SK-N-SH treated with all-trans-retinoic acid at 6 μM for 48 hours (cell line): ENCODE results near the gene IVNS1ABP.
"Not testable (repeated sequence)": the region's sequence is repeated elsewhere in the genome, so short reads cannot be mapped to it uniquely, and the experiment has no call there.

Source experiments
- ATAC-seq: fragments of 200-7000 bp; cut with Tn5 transposase; 3 replicates; pipeline ENCODE4 v1.9.1; 2020; ENCODE audit warnings: mild to moderate bottlenecking, moderate library complexity
- ARNTL ChIP-seq: fragments of 450-650 bp; formaldehyde crosslinking; IDR thresholded peaks from 2 replicates; pipeline ENCODE4 v1.5.0; 2020; ENCODE audit warnings: low read depth, mild to moderate bottlenecking, moderate library complexity, borderline replicate concordance
- BACH2 ChIP-seq: fragments of 250-450 bp; sonication (Bioruptor Pico); IDR thresholded peaks from 2 replicates; pipeline ENCODE4 v1.9.0; 2021; ENCODE audit warnings: mild to moderate bottlenecking, borderline replicate concordance
- CSDC2 ChIP-seq: fragments of 250-450 bp; sonication (Bioruptor Pico); IDR thresholded peaks from 2 replicates; pipeline ENCODE4 v1.5.0; 2020; ENCODE audit warnings: mild to moderate bottlenecking, moderate library complexity
- ESRRG ChIP-seq: fragments of 250-450 bp; sonication (Bioruptor Pico); IDR thresholded peaks from 2 replicates; pipeline ENCODE4 v1.6.1; 2021; ENCODE audit warnings: mild to moderate bottlenecking
- GLIS3 ChIP-seq: fragments of 250-450 bp; sonication (Bioruptor Pico); IDR thresholded peaks from 2 replicates; pipeline ENCODE4 v1.5.0; 2020; ENCODE audit warnings: mild to moderate bottlenecking, moderate library complexity
- ISL1 ChIP-seq: fragments of 250-450 bp; sonication (Bioruptor Pico); IDR thresholded peaks from 2 replicates; pipeline ENCODE4 v2.1.2; 2022; ENCODE audit warnings: mild to moderate bottlenecking, moderate library complexity
- OSR1 ChIP-seq: fragments of 250-450 bp; sonication (Bioruptor Pico); IDR thresholded peaks from 2 replicates; pipeline ENCODE4 v1.8.0; 2022; ENCODE audit warnings: moderate library complexity, mild to moderate bottlenecking, inconsistent platforms
- RARB ChIP-seq: fragments of 250-450 bp; sonication (Bioruptor Pico); IDR thresholded peaks from 2 replicates; pipeline ENCODE4 v1.8.0; 2021; ENCODE audit warnings: mild to moderate bottlenecking, moderate library complexity
- SNAI2 ChIP-seq: fragments of 250-450 bp; sonication (Bioruptor Pico); IDR thresholded peaks from 2 replicates; pipeline ENCODE4 v1.5.0; 2020; ENCODE audit warnings: mild to moderate bottlenecking, moderate library complexity
- TCF4 ChIP-seq: fragments of 250-450 bp; sonication (Bioruptor Pico); IDR thresholded peaks from 2 replicates; pipeline ENCODE4 v1.8.0; 2021; ENCODE audit warnings: mild to moderate bottlenecking, moderate library complexity, borderline replicate concordance
- TOX ChIP-seq: fragments of 250-450 bp; sonication (Bioruptor Pico); IDR thresholded peaks from 2 replicates; pipeline ENCODE4 v1.8.0; 2021; ENCODE audit warnings: mild to moderate bottlenecking, moderate library complexity, borderline replicate concordance
- ZC3H10 ChIP-seq: fragments of 250-450 bp; sonication (Bioruptor Pico); IDR thresholded peaks from 2 replicates; pipeline ENCODE4 v1.5.1; 2021; ENCODE audit warnings: mild to moderate bottlenecking, moderate library complexity
- ZFP3 ChIP-seq: fragments of 250-450 bp; sonication (Bioruptor Pico); IDR thresholded peaks from 2 replicates; pipeline ENCODE4 v1.5.0; 2020; ENCODE audit warnings: mild to moderate bottlenecking, moderate library complexity
- ZFP30 ChIP-seq: fragments of 450-650 bp; formaldehyde crosslinking; IDR thresholded peaks from 2 replicates; pipeline ENCODE4 v1.5.0; 2022; ENCODE audit warnings: mild to moderate bottlenecking, moderate library complexity
- ZNF565 ChIP-seq: fragments of 450-650 bp; formaldehyde crosslinking; conservative IDR thresholded peaks from 2 replicates; pipeline ENCODE4 v1.5.0; 2020; ENCODE audit warnings: low read depth, mild to moderate bottlenecking, moderate library complexity
- ZNF70 ChIP-seq: fragments of 450-650 bp; formaldehyde crosslinking; IDR thresholded peaks from 2 replicates; pipeline ENCODE4 v1.5.0; 2020; ENCODE audit warnings: mild to moderate bottlenecking, moderate library complexity
- ZNF8 ChIP-seq: fragments of 450-650 bp; formaldehyde crosslinking; IDR thresholded peaks from 2 replicates; pipeline ENCODE4 v1.5.0; 2020; ENCODE audit warnings: mild to moderate bottlenecking, moderate library complexity
- TF ChIP-seq, protein P1 (sequence below): fragments of 250-450 bp; sonication (Bioruptor Pico); IDR thresholded peaks from 2 replicates; pipeline ENCODE4 v1.8.0; 2021; ENCODE audit warnings: low read depth, mild to moderate bottlenecking, moderate library complexity, borderline replicate concordance
- TF ChIP-seq, protein P2 (sequence below): fragments of 250-450 bp; sonication (Bioruptor Pico); IDR thresholded peaks from 2 replicates; pipeline ENCODE4 v1.5.0; 2020; ENCODE audit warnings: mild to moderate bottlenecking, moderate library complexity
- TF ChIP-seq, protein P3 (sequence below): fragments of 250-450 bp; sonication (Bioruptor Pico); IDR thresholded peaks from 2 replicates; pipeline ENCODE4 v1.5.1; 2021; ENCODE audit warnings: mild to moderate bottlenecking, moderate library complexity
- TF ChIP-seq, protein P4 (sequence below): fragments of 250-450 bp; sonication (Bioruptor Pico); IDR thresholded peaks from 2 replicates; pipeline ENCODE4 v1.5.1; 2020; ENCODE audit warnings: low read depth, mild to moderate bottlenecking, moderate library complexity
- TF ChIP-seq, protein P5 (sequence below): fragments of 250-450 bp; sonication (Bioruptor Pico); IDR thresholded peaks from 2 replicates; pipeline ENCODE4 v1.8.0; 2020; ENCODE audit warnings: mild to moderate bottlenecking, moderate library complexity, borderline replicate concordance

IVNS1ABP gene

DNA sequence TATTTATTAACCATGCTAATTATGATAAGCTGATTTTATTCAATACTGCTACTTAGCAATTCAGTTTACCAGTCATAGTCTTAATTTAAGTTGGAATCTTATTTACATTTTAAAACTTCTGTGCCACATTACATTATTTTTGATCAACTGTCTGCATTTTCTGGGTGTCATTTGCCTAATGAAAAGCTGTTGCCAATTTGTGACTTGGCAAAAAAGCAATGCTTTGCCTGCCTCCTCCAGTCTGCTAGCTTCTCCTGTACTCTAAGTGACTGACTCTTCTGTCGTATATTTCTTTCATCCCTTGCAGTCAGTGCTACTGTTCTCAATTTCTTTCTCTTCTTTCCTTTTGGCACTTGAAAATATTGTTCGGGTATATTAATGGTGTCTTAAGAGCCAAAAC lies 5.6 kb upstream of the IVNS1ABP start:
- TF ChIP-seq ARNTL (CRISPR knock-in tag) (no peak), TCF4 (CRISPR knock-in tag) (no peak), SNAI2 (CRISPR knock-in tag) (no peak), TOX (no peak), ZFP30 (no peak), ESRRG (no peak), ZNF565 (CRISPR knock-in tag) (no peak), OSR1 (CRISPR knock-in tag) (no peak), ZNF70 (CRISPR knock-in tag) (no peak), ZC3H10 (CRISPR knock-in tag) (no peak), CSDC2 (CRISPR knock-in tag) (no peak), ISL1 (CRISPR knock-in tag) (no peak), BACH2 (CRISPR knock-in tag) (no peak)
- TF ChIP-seq, protein P1, sequence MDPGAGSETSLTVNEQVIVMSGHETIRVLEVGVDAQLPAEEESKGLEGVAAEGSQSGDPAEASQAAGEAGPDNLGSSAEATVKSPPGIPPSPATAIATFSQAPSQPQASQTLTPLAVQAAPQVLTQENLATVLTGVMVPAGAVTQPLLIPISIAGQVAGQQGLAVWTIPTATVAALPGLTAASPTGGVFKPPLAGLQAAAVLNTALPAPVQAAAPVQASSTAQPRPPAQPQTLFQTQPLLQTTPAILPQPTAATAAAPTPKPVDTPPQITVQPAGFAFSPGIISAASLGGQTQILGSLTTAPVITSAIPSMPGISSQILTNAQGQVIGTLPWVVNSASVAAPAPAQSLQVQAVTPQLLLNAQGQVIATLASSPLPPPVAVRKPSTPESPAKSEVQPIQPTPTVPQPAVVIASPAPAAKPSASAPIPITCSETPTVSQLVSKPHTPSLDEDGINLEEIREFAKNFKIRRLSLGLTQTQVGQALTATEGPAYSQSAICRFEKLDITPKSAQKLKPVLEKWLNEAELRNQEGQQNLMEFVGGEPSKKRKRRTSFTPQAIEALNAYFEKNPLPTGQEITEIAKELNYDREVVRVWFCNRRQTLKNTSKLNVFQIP, result no peak
- TF ChIP-seq, protein P2, sequence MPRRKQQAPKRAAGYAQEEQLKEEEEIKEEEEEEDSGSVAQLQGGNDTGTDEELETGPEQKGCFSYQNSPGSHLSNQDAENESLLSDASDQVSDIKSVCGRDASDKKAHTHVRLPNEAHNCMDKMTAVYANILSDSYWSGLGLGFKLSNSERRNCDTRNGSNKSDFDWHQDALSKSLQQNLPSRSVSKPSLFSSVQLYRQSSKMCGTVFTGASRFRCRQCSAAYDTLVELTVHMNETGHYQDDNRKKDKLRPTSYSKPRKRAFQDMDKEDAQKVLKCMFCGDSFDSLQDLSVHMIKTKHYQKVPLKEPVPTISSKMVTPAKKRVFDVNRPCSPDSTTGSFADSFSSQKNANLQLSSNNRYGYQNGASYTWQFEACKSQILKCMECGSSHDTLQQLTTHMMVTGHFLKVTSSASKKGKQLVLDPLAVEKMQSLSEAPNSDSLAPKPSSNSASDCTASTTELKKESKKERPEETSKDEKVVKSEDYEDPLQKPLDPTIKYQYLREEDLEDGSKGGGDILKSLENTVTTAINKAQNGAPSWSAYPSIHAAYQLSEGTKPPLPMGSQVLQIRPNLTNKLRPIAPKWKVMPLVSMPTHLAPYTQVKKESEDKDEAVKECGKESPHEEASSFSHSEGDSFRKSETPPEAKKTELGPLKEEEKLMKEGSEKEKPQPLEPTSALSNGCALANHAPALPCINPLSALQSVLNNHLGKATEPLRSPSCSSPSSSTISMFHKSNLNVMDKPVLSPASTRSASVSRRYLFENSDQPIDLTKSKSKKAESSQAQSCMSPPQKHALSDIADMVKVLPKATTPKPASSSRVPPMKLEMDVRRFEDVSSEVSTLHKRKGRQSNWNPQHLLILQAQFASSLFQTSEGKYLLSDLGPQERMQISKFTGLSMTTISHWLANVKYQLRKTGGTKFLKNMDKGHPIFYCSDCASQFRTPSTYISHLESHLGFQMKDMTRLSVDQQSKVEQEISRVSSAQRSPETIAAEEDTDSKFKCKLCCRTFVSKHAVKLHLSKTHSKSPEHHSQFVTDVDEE (CRISPR knock-in tag), result no peak
- TF ChIP-seq, protein P3, sequence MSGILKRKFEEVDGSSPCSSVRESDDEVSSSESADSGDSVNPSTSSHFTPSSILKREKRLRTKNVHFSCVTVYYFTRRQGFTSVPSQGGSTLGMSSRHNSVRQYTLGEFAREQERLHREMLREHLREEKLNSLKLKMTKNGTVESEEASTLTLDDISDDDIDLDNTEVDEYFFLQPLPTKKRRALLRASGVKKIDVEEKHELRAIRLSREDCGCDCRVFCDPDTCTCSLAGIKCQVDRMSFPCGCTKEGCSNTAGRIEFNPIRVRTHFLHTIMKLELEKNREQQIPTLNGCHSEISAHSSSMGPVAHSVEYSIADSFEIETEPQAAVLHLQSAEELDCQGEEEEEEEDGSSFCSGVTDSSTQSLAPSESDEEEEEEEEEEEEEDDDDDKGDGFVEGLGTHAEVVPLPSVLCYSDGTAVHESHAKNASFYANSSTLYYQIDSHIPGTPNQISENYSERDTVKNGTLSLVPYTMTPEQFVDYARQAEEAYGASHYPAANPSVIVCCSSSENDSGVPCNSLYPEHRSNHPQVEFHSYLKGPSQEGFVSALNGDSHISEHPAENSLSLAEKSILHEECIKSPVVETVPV (CRISPR knock-in tag), result no peak
- TF ChIP-seq, protein P4, sequence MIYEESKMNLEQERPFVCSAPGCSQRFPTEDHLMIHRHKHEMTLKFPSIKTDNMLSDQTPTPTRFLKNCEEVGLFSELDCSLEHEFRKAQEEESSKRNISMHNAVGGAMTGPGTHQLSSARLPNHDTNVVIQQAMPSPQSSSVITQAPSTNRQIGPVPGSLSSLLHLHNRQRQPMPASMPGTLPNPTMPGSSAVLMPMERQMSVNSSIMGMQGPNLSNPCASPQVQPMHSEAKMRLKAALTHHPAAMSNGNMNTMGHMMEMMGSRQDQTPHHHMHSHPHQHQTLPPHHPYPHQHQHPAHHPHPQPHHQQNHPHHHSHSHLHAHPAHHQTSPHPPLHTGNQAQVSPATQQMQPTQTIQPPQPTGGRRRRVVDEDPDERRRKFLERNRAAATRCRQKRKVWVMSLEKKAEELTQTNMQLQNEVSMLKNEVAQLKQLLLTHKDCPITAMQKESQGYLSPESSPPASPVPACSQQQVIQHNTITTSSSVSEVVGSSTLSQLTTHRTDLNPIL (CRISPR knock-in tag), result no peak

DNA sequence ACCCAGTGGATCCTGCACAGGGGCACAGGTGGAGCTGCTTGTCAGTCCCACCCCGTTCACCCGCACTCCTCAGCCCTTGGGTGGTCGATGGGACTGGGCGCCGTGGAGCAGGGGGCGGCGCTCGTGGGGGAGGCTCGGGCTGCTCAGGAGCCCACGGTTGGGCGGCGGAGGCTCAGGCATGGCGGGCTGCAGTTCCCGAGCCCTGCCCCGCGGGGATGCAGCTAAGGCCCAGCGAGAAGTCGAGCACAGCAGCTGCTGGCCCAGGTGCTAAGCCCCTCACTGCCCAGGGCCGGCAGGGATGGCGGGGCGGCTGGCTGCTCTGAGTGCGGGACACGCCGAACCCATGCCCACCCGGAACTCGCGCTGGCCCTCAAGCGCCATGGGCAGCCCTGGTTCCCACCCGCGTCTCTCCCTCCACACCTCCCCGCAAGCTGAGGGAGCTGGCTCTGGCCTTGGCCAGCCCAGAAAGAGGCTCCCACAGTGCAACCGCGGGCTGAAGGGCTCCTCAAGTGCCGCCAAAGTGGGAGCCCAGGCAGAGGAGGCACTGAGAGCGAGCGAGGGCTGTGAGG lies 4.7 kb upstream of the IVNS1ABP start:
- not testable (repeated sequence) for ATAC-seq

More for the DNA sequence above, 5.6 kb upstream of the IVNS1ABP start:
- ATAC-seq, result no peak

DNA sequence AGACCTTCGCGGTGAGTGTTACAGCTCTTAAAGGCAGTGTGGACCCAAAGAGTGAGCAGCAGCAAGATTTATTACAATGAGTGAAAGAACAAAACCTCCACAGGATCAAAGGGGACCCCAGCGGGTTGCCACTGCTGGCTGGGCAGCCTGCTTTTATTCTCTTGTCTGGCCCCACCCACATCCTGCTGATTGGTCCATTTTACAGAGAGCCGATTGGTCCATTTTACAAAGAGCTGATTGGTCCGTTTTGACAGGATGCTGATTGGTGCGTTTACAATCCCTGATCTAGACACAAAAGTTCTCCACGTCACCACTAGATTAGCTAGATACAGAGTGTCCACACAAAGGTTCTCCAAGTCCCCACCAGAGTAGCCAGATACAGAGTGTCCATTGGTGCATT lies 4.1 kb upstream of the IVNS1ABP start:
- not testable (repeated sequence) for ATAC-seq

DNA sequence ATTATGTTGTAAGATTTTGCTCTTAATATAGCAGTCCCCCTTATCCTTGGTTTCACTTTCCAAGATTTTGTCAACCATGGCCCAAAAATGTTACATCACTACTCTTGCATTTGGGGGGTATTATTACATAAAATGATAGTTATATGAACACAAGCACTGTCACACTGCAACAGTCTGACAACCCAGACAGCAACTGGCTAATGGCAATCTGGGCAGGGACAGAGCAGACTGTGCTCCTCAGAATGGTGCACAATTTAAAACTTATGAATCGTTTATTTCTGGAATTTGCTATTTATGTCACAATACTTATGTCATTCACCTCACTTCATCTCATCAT lies 2.1 kb upstream of the IVNS1ABP start:
- TF ChIP-seq ZNF70 (CRISPR knock-in tag) (no peak), TOX (no peak), TCF4 (CRISPR knock-in tag) (no peak), ZNF8 (CRISPR knock-in tag) (no peak), ZFP30 (no peak), ZFP3 (no peak), ISL1 (CRISPR knock-in tag) (no peak), GLIS3 (CRISPR knock-in tag) (no peak), SNAI2 (CRISPR knock-in tag) (no peak), RARB (CRISPR knock-in tag) (no peak)
- TF ChIP-seq, protein P3 (CRISPR knock-in tag), result no peak
- TF ChIP-seq, protein P5, sequence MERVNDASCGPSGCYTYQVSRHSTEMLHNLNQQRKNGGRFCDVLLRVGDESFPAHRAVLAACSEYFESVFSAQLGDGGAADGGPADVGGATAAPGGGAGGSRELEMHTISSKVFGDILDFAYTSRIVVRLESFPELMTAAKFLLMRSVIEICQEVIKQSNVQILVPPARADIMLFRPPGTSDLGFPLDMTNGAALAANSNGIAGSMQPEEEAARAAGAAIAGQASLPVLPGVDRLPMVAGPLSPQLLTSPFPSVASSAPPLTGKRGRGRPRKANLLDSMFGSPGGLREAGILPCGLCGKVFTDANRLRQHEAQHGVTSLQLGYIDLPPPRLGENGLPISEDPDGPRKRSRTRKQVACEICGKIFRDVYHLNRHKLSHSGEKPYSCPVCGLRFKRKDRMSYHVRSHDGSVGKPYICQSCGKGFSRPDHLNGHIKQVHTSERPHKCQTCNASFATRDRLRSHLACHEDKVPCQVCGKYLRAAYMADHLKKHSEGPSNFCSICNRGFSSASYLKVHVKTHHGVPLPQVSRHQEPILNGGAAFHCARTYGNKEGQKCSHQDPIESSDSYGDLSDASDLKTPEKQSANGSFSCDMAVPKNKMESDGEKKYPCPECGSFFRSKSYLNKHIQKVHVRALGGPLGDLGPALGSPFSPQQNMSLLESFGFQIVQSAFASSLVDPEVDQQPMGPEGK (CRISPR knock-in tag), result no peak
- TF ChIP-seq, protein P4 (CRISPR knock-in tag), result no peak
- no peak for ATAC-seq
